ENCODE measurements around the gene CCR5AS.

Gene CCR5AS

DNA sequence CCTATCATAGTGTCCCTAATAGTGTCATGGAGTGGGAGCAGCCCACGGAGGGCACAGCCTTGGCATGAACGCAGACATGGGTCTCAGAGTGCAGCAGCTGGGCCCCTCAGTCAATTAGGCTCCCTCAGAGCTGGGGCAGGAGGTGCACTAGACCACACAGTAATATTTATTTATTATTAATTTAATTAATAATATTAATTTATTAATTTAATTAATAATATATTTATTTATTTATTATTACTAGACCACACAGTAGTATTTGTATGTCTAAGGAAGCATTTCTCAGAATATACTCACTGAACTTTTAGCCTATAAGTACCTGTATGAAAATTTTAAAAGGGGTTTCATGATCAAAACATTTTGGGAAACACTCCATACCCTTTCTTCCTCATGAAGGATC is 5.3 kb downstream of the CCR5AS start:
- H2BK120ac ChIP-seq (ENCODE audit: low read depth, low read length, poor library complexity, severe bottlenecking) = no peak overlapping the region
- H3K27ac Mint-ChIP-seq = no peak overlapping the region

More for the DNA sequence above, 5.3 kb downstream of the CCR5AS start:
- Histone ChIP-seq H3K27me3 (ENCODE audit: insufficient read depth, low read length) (no peaks in the 10 kb centered on the region), H4K91ac (ENCODE audit: insufficient read length, low read depth, low read length) (no peak overlapping the region), H4K5ac (ENCODE audit: insufficient read length, low read depth, low read length) (no peak overlapping the region), H2BK12ac (ENCODE audit: insufficient read length, low read depth, low read length) (no peak overlapping the region), H4K8ac (replicated peaks; ENCODE audit: insufficient read length, low read depth, low read length) (no peak overlapping the region), H3K4me1 (ENCODE audit: insufficient read depth, low read length) (no peaks in the 10 kb centered on the region), H3K18ac (ENCODE audit: insufficient read length, low read depth, low read length) (no peak overlapping the region), H2AK5ac (ENCODE audit: insufficient read length, low read length) (no peak overlapping the region), H3K79me2 (ENCODE audit: insufficient read depth, low read length) (no peaks in the 10 kb centered on the region), H3K23ac (ENCODE audit: insufficient read length, low read depth, low read length) (no peak overlapping the region), H3K9ac (ENCODE audit: extremely low read depth, insufficient read length, low read length) (no peak overlapping the region), H3K9me3 (ENCODE audit: control insufficient read depth, low read depth, low read length) (no peaks in the 10 kb centered on the region), H2AFZ (ENCODE audit: low read length) (no peak overlapping the region), H3K4ac (ENCODE audit: low read depth, low read length) (no peak overlapping the region), H3T11ph (ENCODE audit: low read length) (no peak overlapping the region), H2BK15ac (ENCODE audit: low read depth, low read length) (no peak overlapping the region), H2BK20ac (ENCODE audit: low read depth, low read length, poor library complexity, severe bottlenecking) (no peak overlapping the region), H2BK5ac (ENCODE audit: insufficient read length, low read length) (no peak overlapping the region), H4K20me1 (ENCODE audit: control insufficient read depth, insufficient read depth, insufficient read length) (no peaks in the 10 kb centered on the region), H3K27ac (ENCODE audit: insufficient read length, low read depth, low read length) (no peak overlapping the region), H3K4me2 (ENCODE audit: insufficient read depth, insufficient read length, low read length) (no peak overlapping the region), H3K14ac (ENCODE audit: insufficient read depth, low read length) (no peak overlapping the region), H3K23me2 (ENCODE audit: insufficient read length, low read depth, low read length, poor library complexity, severe bottlenecking) (no peaks in the 10 kb centered on the region), H3K79me1 (ENCODE audit: insufficient read depth, low read depth, low read length, poor library complexity, severe bottlenecking) (no peaks in the 10 kb centered on the region), H3K56ac (ENCODE audit: insufficient read length, low read depth, low read length) (no peak overlapping the region)
- Mint-ChIP-seq H3K27me3 (ENCODE audit: low read depth) (peaks cover 4% of the 10 kb centered on the region), H3K36me3 (ENCODE audit: insufficient read depth in 1 of 3, low read depth in 3 of 3) (no peaks in the 10 kb centered on the region), H3K9me3 (no peaks in the 10 kb centered on the region), H3K4me1 (peaks cover 0 to 2% of the 10 kb centered on the region in 2 experiments; a peak in 1 of 4 replicates), H3K4me3 (no peak overlapping the region)
- whole genome bisulfite sequencing (ENCODE audit: extremely low coverage, insufficient read length, low lambda C conversion rate) = no CpG with 5 or more reads among the region's 2 CpGs
- TF ChIP-seq, protein P1, sequence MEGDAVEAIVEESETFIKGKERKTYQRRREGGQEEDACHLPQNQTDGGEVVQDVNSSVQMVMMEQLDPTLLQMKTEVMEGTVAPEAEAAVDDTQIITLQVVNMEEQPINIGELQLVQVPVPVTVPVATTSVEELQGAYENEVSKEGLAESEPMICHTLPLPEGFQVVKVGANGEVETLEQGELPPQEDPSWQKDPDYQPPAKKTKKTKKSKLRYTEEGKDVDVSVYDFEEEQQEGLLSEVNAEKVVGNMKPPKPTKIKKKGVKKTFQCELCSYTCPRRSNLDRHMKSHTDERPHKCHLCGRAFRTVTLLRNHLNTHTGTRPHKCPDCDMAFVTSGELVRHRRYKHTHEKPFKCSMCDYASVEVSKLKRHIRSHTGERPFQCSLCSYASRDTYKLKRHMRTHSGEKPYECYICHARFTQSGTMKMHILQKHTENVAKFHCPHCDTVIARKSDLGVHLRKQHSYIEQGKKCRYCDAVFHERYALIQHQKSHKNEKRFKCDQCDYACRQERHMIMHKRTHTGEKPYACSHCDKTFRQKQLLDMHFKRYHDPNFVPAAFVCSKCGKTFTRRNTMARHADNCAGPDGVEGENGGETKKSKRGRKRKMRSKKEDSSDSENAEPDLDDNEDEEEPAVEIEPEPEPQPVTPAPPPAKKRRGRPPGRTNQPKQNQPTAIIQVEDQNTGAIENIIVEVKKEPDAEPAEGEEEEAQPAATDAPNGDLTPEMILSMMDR (conservative IDR thresholded peaks at IDR 0.05) = no peak
- no peak for DNase-seq
